ENCODE results near the gene MSX1.

MSX1 gene

GRCh38 chr4:4890574-4891255 lies 31.2 kb downstream of the MSX1 start:
- no peak for TF ChIP-seq CTCF (IDR thresholded peaks at IDR 0.05; ENCODE audit: control extremely low read depth, extremely low read depth, low read depth, missing control alignments)
- DNase-seq (ENCODE audit: extremely low spot score) = no peak
- POLR2A ChIA-PET = no interaction called here
- CTCF ChIA-PET = no interaction called here

DNA sequence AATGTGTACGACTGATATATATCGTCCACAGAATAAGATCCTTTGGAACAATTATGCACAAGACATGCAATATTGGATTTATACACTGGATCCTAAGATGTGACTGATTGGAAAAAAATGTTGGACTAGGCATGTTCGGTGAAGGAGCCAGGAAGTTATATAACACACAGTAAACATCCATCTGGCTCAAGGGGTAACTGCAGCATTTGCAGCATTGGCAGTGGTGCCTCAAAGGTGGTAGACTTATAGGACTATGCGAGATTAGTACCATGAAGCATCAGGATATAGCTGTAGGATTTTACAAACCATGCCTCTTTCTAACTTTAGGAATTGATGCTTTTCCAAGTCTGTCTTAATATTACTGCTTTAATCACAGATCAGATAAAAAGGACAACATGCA lies 34.3 kb downstream of the MSX1 start:
- no peak for DNase-seq (ENCODE audit: extremely low spot score)
- CTCF ChIA-PET = interaction anchor here (2.9 kb wide), 1 partner anchor 10 kb away, joined by 8 read pairs; no protein-coding TSS in a partner anchor
- POLR2A ChIA-PET = no interaction called here
- no peak for TF ChIP-seq CTCF (IDR thresholded peaks at IDR 0.05; ENCODE audit: control extremely low read depth, extremely low read depth, low read depth, missing control alignments)

- no peak for DNase-seq (ENCODE audit: extremely low spot score)
- ChIA-PET POLR2A (no interaction called here), CTCF (no interaction called here)
- no peak for TF ChIP-seq CTCF (IDR thresholded peaks at IDR 0.05; ENCODE audit: control extremely low read depth, extremely low read depth, low read depth, missing control alignments)
Observed at GRCh38 chr4:4899202-4899925, 39.9 kb downstream of the MSX1 start.

DNA sequence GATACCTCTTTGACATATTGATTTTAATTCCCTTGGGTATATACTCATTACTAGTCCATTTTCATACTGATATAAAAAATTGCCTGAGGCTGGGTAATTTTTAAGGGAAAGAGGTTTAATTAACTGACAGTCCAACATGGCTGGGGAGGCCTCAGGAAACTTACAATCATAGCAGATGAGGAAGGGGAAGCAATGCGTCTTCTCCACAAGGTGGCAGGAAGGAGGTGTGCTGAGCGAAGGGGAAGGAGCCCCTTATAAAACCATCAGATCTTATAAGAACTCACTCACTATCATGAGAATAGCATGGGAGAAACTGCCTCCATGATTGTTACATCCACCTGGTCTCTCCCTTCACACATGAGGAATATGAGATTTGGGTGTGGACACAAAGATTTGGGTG lies 42.4 kb downstream of the MSX1 start:
- DNase-seq (ENCODE audit: extremely low spot score) = no peak
- TF ChIP-seq CTCF (IDR thresholded peaks at IDR 0.05; ENCODE audit: control extremely low read depth, extremely low read depth, low read depth, missing control alignments) = no peak
- ChIA-PET CTCF (no interaction called here), POLR2A (no interaction called here)

DNA sequence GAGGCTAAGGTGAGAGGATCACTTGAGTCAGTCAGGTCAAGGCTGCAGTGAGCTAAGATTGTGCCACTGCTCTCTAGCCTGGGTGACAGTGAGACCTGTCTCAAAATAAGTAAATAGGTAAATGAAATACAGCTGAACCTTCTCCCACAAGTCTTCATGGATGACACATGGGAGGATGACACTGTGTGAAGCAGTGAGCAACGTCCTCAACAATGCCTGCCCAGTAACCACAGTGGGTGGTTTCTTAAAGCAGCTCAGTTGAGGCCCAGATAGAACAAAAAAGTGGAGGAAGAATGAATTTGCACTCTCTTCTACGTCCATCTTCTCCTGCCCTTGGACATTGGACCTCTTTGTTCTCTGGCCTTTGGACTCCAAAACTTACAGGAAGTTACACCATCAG lies 52.7 kb downstream of the MSX1 start:
- ChIA-PET POLR2A (no interaction called here), CTCF (interaction anchor here (0.9 to 1.5 kb wide), 3 partner anchors 8 to 15 kb away, joined by 3 to 4 read pairs (median 4); no protein-coding TSS in a partner anchor)

DNA sequence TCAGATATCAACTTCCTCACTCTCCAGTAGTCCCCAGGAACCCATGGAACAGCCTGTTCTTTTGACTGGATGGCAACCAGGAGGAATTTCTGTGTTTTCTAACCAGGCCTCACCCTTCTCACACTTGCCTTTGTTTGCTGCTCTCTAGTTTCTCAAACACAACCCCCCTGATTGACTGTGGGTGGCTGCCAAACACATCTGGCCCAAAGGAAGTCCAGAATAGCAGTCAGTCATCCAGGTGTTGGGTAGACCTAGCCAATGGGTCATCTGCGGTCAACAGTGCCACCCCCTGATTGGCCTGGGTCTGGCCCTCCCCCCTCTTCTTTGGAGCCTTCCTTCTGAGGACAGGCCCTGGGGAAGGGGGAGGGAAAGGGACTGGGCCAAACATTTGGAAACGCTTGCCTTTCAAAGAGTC lies 53.7 kb downstream of the MSX1 start:
- POLR2A ChIA-PET = no interaction called here
- no peak for TF ChIP-seq CTCF (IDR thresholded peaks at IDR 0.05; ENCODE audit: control extremely low read depth, extremely low read depth, low read depth, missing control alignments)
- CTCF ChIA-PET = no interaction called here
- no peak for DNase-seq (ENCODE audit: extremely low spot score)

More for the DNA sequence above, 52.7 kb downstream of the MSX1 start:
- DNase-seq (ENCODE audit: extremely low spot score) = no peak
- no peak for TF ChIP-seq CTCF (IDR thresholded peaks at IDR 0.05; ENCODE audit: control extremely low read depth, extremely low read depth, low read depth, missing control alignments)

All from GM10248 (cell line).